Endothelial cell of umbilical vein (primary cell): ENCODE results near the gene UTP18. TPM values are rescaled to one million over a fixed set of nuclear protein-coding genes. Genes with fewer than 3 reads are reported as not detected.

Source experiments
- BruUV-seq: library from RNA; stranded (reverse); fragments of 400-500 nt; replicated peaks from 2 replicates; lab custom pipeline; 2021; lab: Mats Ljungman, UMichigan
- CTCF ChIA-PET: fragments of 300-600, 350-600 bp; sonication (Branson Sonifier 250); formaldehyde crosslinking; loops from one replicate; lab custom pipeline; 2021; ENCODE audit warnings: antibody characterized with exemption, inconsistent platforms; lab: Charles Lee
- POLR2A ChIA-PET: fragments of 300-600, 350-600 bp; sonication (Branson Sonifier 250); formaldehyde crosslinking; loops from one replicate; lab custom pipeline; 2021; ENCODE audit warnings: antibody characterized with exemption, inconsistent platforms; lab: Charles Lee
- DNase-seq: peaks from one replicate; pipeline ENCODE4 v3.0.0-alpha.2; 2011; ENCODE audit warnings: low read depth, low spot score
- FAIRE-seq: peaks from 2 replicates; lab custom pipeline; 2011; peaks lifted over from hg19 to GRCh38; lab: Jason Lieb, UNC
- H2AFZ ChIP-seq: 2 replicates; pipeline ENCODE4 v1.6.0; 2012; ENCODE audit warnings: low read depth, low read length, control low read depth, inconsistent platforms
- H3K27ac ChIP-seq: 2 replicates; pipeline ENCODE4 v1.5.1; 2011; ENCODE audit warnings: low read depth, mild to moderate bottlenecking, control low read depth, low read length, moderate library complexity; ENCODE audit not compliant: insufficient read depth
- H3K27me3 ChIP-seq, 2 experiments: 2 replicates each; pipeline versions ENCODE4 v1.6.0 to v1.6.1; 2011; ENCODE audit warnings: low read length in 2 of 2, mixed read lengths in 1 of 2; ENCODE audit not compliant: control insufficient read depth in 2 of 2, insufficient read depth in 2 of 2
- H3K36me3 ChIP-seq, 2 experiments: 2 replicates in 1 of 2; 3 replicates in 1 of 2; pipeline ENCODE4 v1.5.1; 2011; ENCODE audit warnings: low read length in 2 of 2, mild to moderate bottlenecking in 1 of 2, moderate library complexity in 1 of 2; ENCODE audit not compliant: control insufficient read depth in 2 of 2, insufficient read depth in 2 of 2; ENCODE audit errors: extremely low read depth in 1 of 2
- H3K4me1 ChIP-seq: 3 replicates; pipeline ENCODE4 v1.5.1; 2011; ENCODE audit warnings: mild to moderate bottlenecking, low read length; ENCODE audit not compliant: control insufficient read depth, insufficient read depth; ENCODE audit errors: extremely low read depth
- H3K4me2 ChIP-seq: 2 replicates; pipeline ENCODE4 v1.6.1; 2011; ENCODE audit warnings: low read length, control low read depth, mixed read lengths; ENCODE audit not compliant: insufficient read depth
- H3K4me3 ChIP-seq, 3 experiments: fragments of 200-600 bp in 1 of 3; sonication (generic), shearing (Covaris generic) in 1 of 3; replicated peaks in 1 of 3; 2 replicates each; pipeline ENCODE4 v1.5.1; 2011 to 2016; ENCODE audit warnings: control low read depth in 3 of 3, low read length in 3 of 3, mild to moderate bottlenecking in 2 of 3, inconsistent platforms in 1 of 3, low read depth in 1 of 3, moderate library complexity in 1 of 3; ENCODE audit not compliant: insufficient read depth in 1 of 3
- H3K79me2 ChIP-seq: 2 replicates; pipeline ENCODE4 v1.6.0; 2012; ENCODE audit warnings: low read length, inconsistent platforms; ENCODE audit not compliant: control insufficient read depth, insufficient read depth
- H3K9ac ChIP-seq: replicated peaks from 2 replicates; pipeline ENCODE3; 2011; ENCODE audit warnings: low read length, control low read depth; ENCODE audit not compliant: insufficient read depth; ENCODE audit errors: extremely low read depth
- H3K9me1 ChIP-seq: replicated peaks from 3 replicates; pipeline ENCODE4 v1.6.0; 2011; ENCODE audit warnings: mild to moderate bottlenecking, low read length; ENCODE audit not compliant: control insufficient read depth, insufficient read depth; ENCODE audit errors: extremely low read depth
- H3K9me3 ChIP-seq: replicated peaks from 2 replicates; pipeline ENCODE4 v1.5.1; 2012; ENCODE audit warnings: low read length, inconsistent platforms; ENCODE audit not compliant: control insufficient read depth, insufficient read depth
- H4K20me1 ChIP-seq: replicated peaks from 2 replicates; pipeline ENCODE3; 2011; ENCODE audit warnings: mild to moderate bottlenecking, low read length; ENCODE audit not compliant: control insufficient read depth, insufficient read depth; ENCODE audit errors: extremely low read depth
- EZH2 ChIP-seq: IDR thresholded peaks from 2 replicates; pipeline ENCODE4 v1.6.1; 2012; ENCODE audit warnings: borderline replicate concordance, low read depth, mild to moderate bottlenecking, moderate library complexity, low read length, inconsistent platforms; ENCODE audit not compliant: severe bottlenecking
- FOS ChIP-seq: IDR thresholded peaks from 2 replicates; pipeline ENCODE4 v1.6.1; 2011; ENCODE audit warnings: mild to moderate bottlenecking, low read length, moderate library complexity, borderline replicate concordance; ENCODE audit not compliant: insufficient read depth
- GATA2 ChIP-seq: IDR thresholded peaks from 2 replicates; pipeline ENCODE4 v1.7.0; 2011; ENCODE audit warnings: low read depth, mild to moderate bottlenecking, moderate library complexity, mixed read lengths, low read length; ENCODE audit not compliant: insufficient read length, insufficient read depth
- JUN ChIP-seq: IDR thresholded peaks from 2 replicates; pipeline ENCODE4 v1.6.1; 2011; ENCODE audit warnings: borderline replicate concordance, low read depth; ENCODE audit not compliant: insufficient read length, insufficient read depth
- MYC ChIP-seq: IDR thresholded peaks from one replicate; pipeline ENCODE4 v1.6.1; 2011; ENCODE audit warnings: mild to moderate bottlenecking, low read depth, low read length
- POLR2A ChIP-seq: IDR thresholded peaks from 2 replicates; pipeline ENCODE4 v1.6.1; 2012; ENCODE audit warnings: low read depth, mild to moderate bottlenecking, control low read depth, low read length
- POLR2AphosphoS5 ChIP-seq: IDR thresholded peaks from 2 replicates; pipeline ENCODE4 v1.6.1; 2012; ENCODE audit warnings: low read depth, mild to moderate bottlenecking, control low read depth, low read length, moderate library complexity; ENCODE audit not compliant: insufficient read depth
- dilution Hi-C: fragments of 300-500 bp; cut with MboI; formaldehyde crosslinking; loops from one replicate; pipeline ENCODE4 v1.15.0; 2019; ENCODE audit warnings: low sequenced_read_pairs; ENCODE audit not compliant: extremely low pct_ligation_motif_present
- intact Hi-C: fragments of 100-400 bp; cut with micrococcal nuclease; formaldehyde crosslinking; loops from one replicate; pipeline ENCODE4 v1.10.0; 2022
- polyA plus RNA-seq, 4 experiments: library from polyadenylated mRNA; depleted of rRNA in 3 of 4; stranded (reverse) in 3 of 4; unstranded in 1 of 4; fragments of >200 nt; gene quantifications; 2 replicates each; pipeline versions ENCODE4 v1.2.1 to v1.2.3, GENCODE V29; 2011 to 2012; ENCODE audit warnings: missing spikeins in 1 of 4
- total RNA-seq: library from RNA; stranded (reverse); gene quantifications from 2 replicates; pipeline ENCODE4 v1.2.3, GENCODE V29; 2021
- TF ChIP-seq, protein P1 (sequence below), 2 donors: IDR thresholded peaks; 1 replicate in 1 of 2; 2 replicates in 1 of 2; pipeline ENCODE4 v1.5.1; 2011; ENCODE audit warnings: low read length in 2 of 2, mild to moderate bottlenecking in 2 of 2, moderate library complexity in 2 of 2, control low read depth in 1 of 2, inconsistent platforms in 1 of 2, low read depth in 1 of 2; ENCODE audit not compliant: insufficient read depth in 1 of 2; ENCODE audit errors: extremely low read depth in 1 of 2
- TF ChIP-seq, protein P2 (sequence below): IDR thresholded peaks from 2 replicates; pipeline ENCODE4 v1.6.1; 2011; ENCODE audit not compliant: insufficient read depth, insufficient read length

Gene UTP18
- total and polyA plus RNA-seq, 2 donors (not counting 3 experiments of a cell fraction or from before 2014, with no cell fraction given) = 9.1 to 29.3 TPM

DNA sequence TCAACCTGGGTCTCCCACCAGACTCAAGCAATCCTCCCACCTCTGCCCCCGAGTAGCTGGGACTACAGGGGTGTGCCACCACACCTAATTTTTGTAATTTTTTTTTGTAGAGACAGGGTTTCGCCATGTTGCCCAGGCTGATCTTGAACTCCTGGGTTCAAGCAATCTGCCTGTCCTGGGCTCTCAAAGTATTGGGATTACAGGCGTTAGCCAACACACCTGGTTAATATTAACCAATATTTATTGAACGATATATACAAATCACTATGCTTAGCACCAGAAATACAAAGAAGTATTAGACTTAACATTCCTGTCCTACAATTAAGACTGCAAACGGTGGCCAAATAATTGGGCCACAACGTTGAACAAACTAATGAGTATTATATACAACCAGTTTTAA is 4.7 kb upstream of the UTP18 start:
- Histone ChIP-seq H3K4me3 (no peak overlapping the region), H3K9me1 (no peaks in the 10 kb centered on the region), H2AFZ (no peak overlapping the region), H3K9me3 (no peaks in the 10 kb centered on the region), H4K20me1 (no peaks in the 10 kb centered on the region), H3K4me1 (peaks cover 22% of the 10 kb centered on the region), H3K4me2 (no peak overlapping the region), H3K27me3 (no peaks in the 10 kb centered on the region), H3K9ac (no peak overlapping the region), H3K27ac (no peak overlapping the region), H3K79me2 (peaks cover 58% of the 10 kb centered on the region), H3K36me3 (no peaks in the 10 kb centered on the region)
- dilution Hi-C loops (no loop called here), intact Hi-C loops (no loop called here)
- FAIRE-seq (no peak), DNase-seq (no peak)
- ChIA-PET POLR2A (no interaction called here), CTCF (interaction anchor here (1.8 kb wide), 1 partner anchor 13 kb away, joined by 4 read pairs; no protein-coding TSS in a partner anchor)
- BruUV-seq = no TSS peak
- no peak for TF ChIP-seq POLR2AphosphoS5
- no peak for TF ChIP-seq EZH2
- TF ChIP-seq, protein P1, sequence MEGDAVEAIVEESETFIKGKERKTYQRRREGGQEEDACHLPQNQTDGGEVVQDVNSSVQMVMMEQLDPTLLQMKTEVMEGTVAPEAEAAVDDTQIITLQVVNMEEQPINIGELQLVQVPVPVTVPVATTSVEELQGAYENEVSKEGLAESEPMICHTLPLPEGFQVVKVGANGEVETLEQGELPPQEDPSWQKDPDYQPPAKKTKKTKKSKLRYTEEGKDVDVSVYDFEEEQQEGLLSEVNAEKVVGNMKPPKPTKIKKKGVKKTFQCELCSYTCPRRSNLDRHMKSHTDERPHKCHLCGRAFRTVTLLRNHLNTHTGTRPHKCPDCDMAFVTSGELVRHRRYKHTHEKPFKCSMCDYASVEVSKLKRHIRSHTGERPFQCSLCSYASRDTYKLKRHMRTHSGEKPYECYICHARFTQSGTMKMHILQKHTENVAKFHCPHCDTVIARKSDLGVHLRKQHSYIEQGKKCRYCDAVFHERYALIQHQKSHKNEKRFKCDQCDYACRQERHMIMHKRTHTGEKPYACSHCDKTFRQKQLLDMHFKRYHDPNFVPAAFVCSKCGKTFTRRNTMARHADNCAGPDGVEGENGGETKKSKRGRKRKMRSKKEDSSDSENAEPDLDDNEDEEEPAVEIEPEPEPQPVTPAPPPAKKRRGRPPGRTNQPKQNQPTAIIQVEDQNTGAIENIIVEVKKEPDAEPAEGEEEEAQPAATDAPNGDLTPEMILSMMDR (IDR thresholded peaks at IDR 0.05; ENCODE audit: extremely low read depth in 1 of 2, insufficient read depth in 1 of 2, low read depth in 1 of 2, low read length in 2 of 2) = no peak
- no peak for TF ChIP-seq POLR2A
- TF ChIP-seq, protein P2, sequence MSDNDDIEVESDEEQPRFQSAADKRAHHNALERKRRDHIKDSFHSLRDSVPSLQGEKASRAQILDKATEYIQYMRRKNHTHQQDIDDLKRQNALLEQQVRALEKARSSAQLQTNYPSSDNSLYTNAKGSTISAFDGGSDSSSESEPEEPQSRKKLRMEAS = no peak
- no peak for TF ChIP-seq FOS
- no peak for TF ChIP-seq JUN
- no peak for TF ChIP-seq GATA2
- no peak for TF ChIP-seq MYC
